Heart left ventricle (tissue), 16 donors: ENCODE measurements around the gene FOXJ3. TPM values are rescaled to one million over a fixed set of nuclear protein-coding genes. Genes with fewer than 3 reads are reported as not detected.

Source experiments
- ATAC-seq, 4 donors: fragments of 200-7000 bp; cut with Tn5 transposase; one replicate each; pipeline ENCODE4 v1.9.1; 2020 to 2022; ENCODE audit warnings: moderate library complexity in 4 of 4, mild to moderate bottlenecking in 3 of 4, moderate number of reproducible peaks in 1 of 4
- DNase-seq, 5 donors: peaks; one replicate each; pipeline ENCODE4 v3.0.0-alpha.2; 2020
- H3K27ac ChIP-seq, 12 donors: fragments of 200-600 bp; sonication (generic) in 4 of 12; one replicate each; pipeline versions ENCODE4 v1.5.0 to v1.8.0; 2016 to 2022; ENCODE audit warnings: mild to moderate bottlenecking in 2 of 12
- H3K27me3 ChIP-seq, 9 donors: fragments of 200-600 bp; sonication (generic) in 2 of 9; one replicate each; pipeline versions ENCODE4 v1.5.1 to v1.8.0; 2016 to 2022; ENCODE audit warnings: mild to moderate bottlenecking in 3 of 9
- H3K36me3 ChIP-seq, 9 donors: fragments of 200-600 bp; sonication (generic) in 2 of 9; one replicate each; pipeline versions ENCODE4 v1.5.0 to v1.8.0; 2018 to 2022; ENCODE audit warnings: mild to moderate bottlenecking in 2 of 9
- H3K4me1 ChIP-seq, 12 donors: fragments of 200-600 bp; sonication (generic) in 4 of 12; one replicate each; pipeline versions ENCODE4 v1.5.0 to v1.8.0; 2016 to 2022; ENCODE audit warnings: mild to moderate bottlenecking in 3 of 12
- H3K4me3 ChIP-seq, 12 donors: fragments of 200-600 bp; sonication (generic) in 4 of 12; one replicate each; pipeline versions ENCODE4 v1.5.0 to v1.8.0; 2017 to 2022; ENCODE audit warnings: mild to moderate bottlenecking in 9 of 12, moderate library complexity in 4 of 12
- H3K9me3 ChIP-seq, 12 donors: fragments of 200-600 bp; sonication (generic) in 4 of 12; one replicate each; pipeline versions ENCODE4 v1.5.0 to v1.8.0; 2016 to 2022; ENCODE audit warnings: mild to moderate bottlenecking in 1 of 12
- POLR2A ChIP-seq, 2 donors: fragments of 450-650 bp; IDR thresholded peaks; one replicate each; pipeline ENCODE4 v1.6.1; 2017; ENCODE audit warnings: antibody characterized with exemption in 2 of 2, mild to moderate bottlenecking in 2 of 2, moderate library complexity in 2 of 2
- WGBS, 4 donors: extraction: QIAGEN DNeasy Blood & Tissue Kit in 2 of 4; methylation state at CpG; one replicate each; pipeline versions ENCODE4 v1.1.5 to v1.1.7; 2013 to 2018; 5-methylcytosine and 5-hydroxymethylcytosine counted together
- intact Hi-C, 10 donors: fragments of 100-400 bp; cut with DNase I; formaldehyde crosslinking; loops; one replicate each; pipeline versions ENCODE4 v1.11.1 to v1.14.2; 2022
- polyA plus RNA-seq, 2 donors: library from polyadenylated mRNA; stranded (reverse); fragments of 200-250 nt; gene quantifications; one replicate each; pipeline ENCODE4 v1.2.3, GENCODE V29; 2013
- total RNA-seq, 9 donors: library from RNA; depleted of rRNA in 2 of 9; stranded (reverse); fragments of >200 nt in 2 of 9; fragmentation: NEBNext Ultra II Directional in 3 of 9; extraction: Animal tissue kit (Norgen Biotek cat#: 25700) in 3 of 9; gene quantifications; one replicate each; pipeline versions ENCODE4 v1.1.0 to v1.2.4, GENCODE V29; 2016 to 2023
- TF ChIP-seq, protein P1 (sequence below), 12 donors: fragments of 200-600 bp; sonication (generic) in 4 of 12; IDR thresholded peaks; one replicate each; pipeline versions ENCODE4 v1.5.0 to v1.8.0; 2018 to 2022; ENCODE audit warnings: antibody characterized with exemption in 12 of 12, mild to moderate bottlenecking in 5 of 12
- donor health status: ischemic (EF 13 %, LVEDD 7.1; RV severe dilation, severe dysfunction).
- donor health status: healthy with polysubstance abuse.
- donor health status: DM: no; HTN: yes; CAD: no.
- donor health status: DM: no; HTN: no; CAD: no.
- donor health status: ischemic (EF 25% LVEDD 6.9; RV normal size, moderate dysfunction).
- donor health status: ischemic (EF 25% LVEDD 5.7; RV mildly dilated, moderate dysfunction).
- donor health status: healthy.
- donor health status: DM: yes; HTN: yes; CAD: no.
- donor health status: ischemic (EF 35%, LVEDD 5.7; RV mildly dilated, moderate dysfunction).
- donor health status: nonischemic (EF 11% LVEDD 7.7; RV severe dilation, severe dysfunction).
- donor health status: DM: yes; HTN: yes; CAD: no.
- donor health status: PGD.
- donor health status: ischemic (EF 29% LVEDD 5.4; RV normal size, mild dysfunction).
- donor health status: nonischemic (EF 23%, LVEDD 6.1; RV moderate dilation, normal function).

FOXJ3 gene
- total and polyA plus RNA-seq, 11 donors: 10.8 to 48.8 (median 36.4) TPM

DNA sequence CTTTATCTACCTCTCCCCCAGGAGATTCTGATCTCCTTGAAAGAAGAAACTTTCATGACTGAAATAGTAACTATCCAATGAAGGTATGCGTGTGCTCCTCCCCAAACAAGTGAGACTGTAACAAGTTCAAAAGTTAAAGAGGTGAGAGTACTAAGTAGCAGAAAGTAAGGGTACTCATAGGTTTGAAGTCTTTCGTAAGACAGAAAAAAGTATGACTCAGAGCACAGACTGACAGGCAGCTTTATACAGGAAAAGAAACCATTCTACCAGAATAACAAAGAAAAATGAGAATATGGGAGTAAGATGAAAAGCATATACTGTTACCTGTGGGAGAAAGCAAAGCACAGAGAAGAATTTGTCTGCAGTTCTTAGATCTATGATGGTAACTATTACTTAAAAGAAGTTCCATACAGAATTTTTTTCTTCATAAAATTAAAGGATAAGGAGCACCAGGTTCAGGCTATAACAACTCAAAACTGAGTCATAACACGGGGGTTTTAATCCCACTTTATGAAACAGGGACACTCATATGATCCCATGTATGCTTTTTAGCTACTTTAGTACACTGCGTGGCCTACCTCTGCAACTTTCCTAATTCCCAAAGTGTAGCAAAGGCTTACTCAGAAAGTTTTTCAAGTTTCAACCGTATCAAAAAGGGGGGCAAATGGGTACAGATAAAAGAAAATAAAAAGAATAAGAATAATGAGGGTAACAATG is 52.0 kb downstream of the FOXJ3 start:
- H3K36me3 ChIP-seq: peaks cover 0 to 3% (median 0%) of the 10 kb centered on the region in 9 donors
- no peak overlapping the region for H3K27ac ChIP-seq
- no peak overlapping the region for H3K4me3 ChIP-seq
- DNase-seq (no peak), ATAC-seq (no peak)
- 74 to 88% (median 75%) methylated on average over 5 of the region's 5 CpGs for WGBS, 4 donors
- TF ChIP-seq POLR2A (IDR thresholded peaks at IDR 0.05): no peak
- TF ChIP-seq, protein P1, sequence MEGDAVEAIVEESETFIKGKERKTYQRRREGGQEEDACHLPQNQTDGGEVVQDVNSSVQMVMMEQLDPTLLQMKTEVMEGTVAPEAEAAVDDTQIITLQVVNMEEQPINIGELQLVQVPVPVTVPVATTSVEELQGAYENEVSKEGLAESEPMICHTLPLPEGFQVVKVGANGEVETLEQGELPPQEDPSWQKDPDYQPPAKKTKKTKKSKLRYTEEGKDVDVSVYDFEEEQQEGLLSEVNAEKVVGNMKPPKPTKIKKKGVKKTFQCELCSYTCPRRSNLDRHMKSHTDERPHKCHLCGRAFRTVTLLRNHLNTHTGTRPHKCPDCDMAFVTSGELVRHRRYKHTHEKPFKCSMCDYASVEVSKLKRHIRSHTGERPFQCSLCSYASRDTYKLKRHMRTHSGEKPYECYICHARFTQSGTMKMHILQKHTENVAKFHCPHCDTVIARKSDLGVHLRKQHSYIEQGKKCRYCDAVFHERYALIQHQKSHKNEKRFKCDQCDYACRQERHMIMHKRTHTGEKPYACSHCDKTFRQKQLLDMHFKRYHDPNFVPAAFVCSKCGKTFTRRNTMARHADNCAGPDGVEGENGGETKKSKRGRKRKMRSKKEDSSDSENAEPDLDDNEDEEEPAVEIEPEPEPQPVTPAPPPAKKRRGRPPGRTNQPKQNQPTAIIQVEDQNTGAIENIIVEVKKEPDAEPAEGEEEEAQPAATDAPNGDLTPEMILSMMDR (IDR thresholded peaks at IDR 0.05): no peak
- H3K9me3 ChIP-seq: no peaks in the 10 kb centered on the region
- intact Hi-C loops: loop anchor here in 1 of 10 donors (5.0 kb wide), 1 partner anchor 34 kb away; no protein-coding TSS in a partner anchor
- H3K4me1 ChIP-seq: peaks cover 0 to 53% (median 22%) of the 10 kb centered on the region in 12 donors
- H3K27me3 ChIP-seq: no peaks in the 10 kb centered on the region

DNA sequence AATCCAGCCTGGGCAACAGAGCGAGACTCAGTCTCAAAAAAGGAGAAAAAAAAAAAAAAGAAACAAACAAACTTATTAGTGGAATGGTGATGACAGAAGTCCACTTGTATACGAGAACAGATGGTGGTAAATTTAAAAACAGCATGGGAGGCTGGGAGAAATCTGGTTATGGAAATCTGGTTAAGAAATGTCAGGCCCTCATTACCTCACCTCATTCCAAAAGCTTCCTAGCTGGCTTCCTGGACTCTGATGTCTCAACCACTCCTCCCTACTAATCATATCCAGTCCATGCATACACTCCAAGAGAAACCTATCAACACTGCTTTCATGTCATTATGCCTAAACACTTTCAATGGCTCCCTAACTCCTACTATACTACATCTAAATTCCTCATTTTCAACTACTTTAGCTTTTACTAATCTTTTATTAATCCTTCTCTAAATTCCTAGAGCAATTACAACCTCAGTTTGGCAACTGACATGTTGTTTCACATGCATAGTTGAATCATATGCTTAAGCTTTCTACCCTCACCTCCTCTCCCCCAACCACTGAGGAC is 52.9 kb downstream of the FOXJ3 start:
- 59 to 68% (median 62%) methylated on average over 2 of the region's 2 CpGs for WGBS, 4 donors
- ATAC-seq (peak; percentile 10 to 73 (median 65)), DNase-seq (no peak)
- peaks cover 0 to 53% (median 22%) of the 10 kb centered on the region in 12 donors for H3K4me1 ChIP-seq
- no peaks in the 10 kb centered on the region for H3K27me3 ChIP-seq
- intact Hi-C loops: loop anchor here in 1 of 10 donors (5.0 kb wide), 1 partner anchor 35 kb away; no protein-coding TSS in a partner anchor
- no peak overlapping the region for H3K4me3 ChIP-seq
- peaks cover 0 to 6% (median under 1%) of the 10 kb centered on the region in 9 donors for H3K36me3 ChIP-seq
- no peaks in the 10 kb centered on the region for H3K9me3 ChIP-seq
- H3K27ac ChIP-seq: peak overlapping the region in 1 of 12 donors; percentile 27
- TF ChIP-seq, protein P1 (IDR thresholded peaks at IDR 0.05): no peak
- no peak for TF ChIP-seq POLR2A (IDR thresholded peaks at IDR 0.05)

DNA sequence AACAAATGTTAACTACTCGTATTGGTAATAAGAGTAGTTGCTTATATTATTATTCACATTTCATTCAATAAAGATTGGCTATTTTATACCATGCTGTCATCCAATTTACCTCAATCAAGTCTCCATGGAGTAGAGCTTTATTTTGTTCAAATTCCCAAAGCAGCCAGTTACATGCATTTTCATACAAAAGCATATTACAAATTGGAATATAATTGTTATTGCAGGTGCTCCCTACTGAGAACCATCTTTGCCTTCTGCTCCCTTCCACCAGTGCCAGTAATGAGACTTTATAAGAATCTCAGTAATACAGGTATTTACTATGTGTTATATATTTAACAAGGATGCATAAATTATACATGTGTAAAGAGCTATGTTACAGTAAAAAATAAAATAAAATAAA is 54.2 kb downstream of the FOXJ3 start:
- no peak for TF ChIP-seq POLR2A (IDR thresholded peaks at IDR 0.05)
- TF ChIP-seq, protein P1 (IDR thresholded peaks at IDR 0.05): no peak
- WGBS, 4 donors: 92 to 97% (median 96%) methylated on average over 1 of the region's 1 CpG
- intact Hi-C loops: loop anchor here in 1 of 10 donors (5.0 kb wide), 1 partner anchor 36 kb away; no protein-coding TSS in a partner anchor
- H3K9me3 ChIP-seq: no peaks in the 10 kb centered on the region
- peaks cover 0 to 19% (median 5%) of the 10 kb centered on the region in 9 donors for H3K36me3 ChIP-seq
- H3K27ac ChIP-seq: no peak overlapping the region
- no peaks in the 10 kb centered on the region for H3K27me3 ChIP-seq
- ATAC-seq: no peak
- no peak for DNase-seq
- peaks cover 0 to 53% (median 22%) of the 10 kb centered on the region in 12 donors for H3K4me1 ChIP-seq
- H3K4me3 ChIP-seq: no peak overlapping the region

DNA sequence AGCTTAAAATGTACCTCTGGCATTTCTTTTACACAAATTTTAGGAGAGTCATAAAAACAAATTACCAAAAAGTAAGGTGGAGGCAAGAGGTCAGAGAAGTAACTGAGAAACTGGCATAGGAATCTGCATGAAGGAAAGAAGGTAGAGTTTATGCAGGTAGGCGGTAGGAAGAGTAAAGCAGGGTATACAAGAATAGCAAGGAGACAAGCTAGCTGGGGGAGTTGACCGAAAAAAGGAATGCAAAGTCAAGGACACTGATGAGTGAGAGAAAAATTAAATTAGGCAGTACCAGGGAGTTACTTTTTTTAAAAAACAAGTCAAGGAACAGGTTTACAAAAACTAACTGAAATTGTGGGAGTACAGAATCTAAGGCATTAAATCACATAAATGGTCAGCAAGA is 56.0 kb downstream of the FOXJ3 start:
- peak overlapping the region in 3 of 12 donors; percentile 4 to 16 (median 7) for H3K27ac ChIP-seq
- intact Hi-C loops: loop anchor here in 1 of 10 donors (10.0 kb wide), 1 partner anchor 64 kb away; no protein-coding TSS in a partner anchor
- H3K4me1 ChIP-seq: peaks cover 0 to 48% (median 22%) of the 10 kb centered on the region in 12 donors
- H3K9me3 ChIP-seq: no peaks in the 10 kb centered on the region
- no peaks in the 10 kb centered on the region for H3K27me3 ChIP-seq
- 39 to 48% (median 40%) methylated on average over 2 of the region's 2 CpGs for WGBS, 4 donors
- peaks cover 0 to 27% (median 12%) of the 10 kb centered on the region in 9 donors for H3K36me3 ChIP-seq
- no peak for DNase-seq
- TF ChIP-seq POLR2A (IDR thresholded peaks at IDR 0.05): no peak
- TF ChIP-seq, protein P1 (IDR thresholded peaks at IDR 0.05): no peak
- no peak for ATAC-seq
- H3K4me3 ChIP-seq: no peak overlapping the region
